Cardiac muscle cell (in vitro differentiated cells and primary cell): ENCODE results near the gene EIF4E3. TPM values are rescaled to one million over a fixed set of nuclear protein-coding genes. Genes with fewer than 3 reads are reported as not detected.

Experiments
- DNase-seq, 2 donors: peaks; one replicate each; pipeline versions ENCODE4 v3.0.0 to v3.0.0-alpha.2; 2010 to 2017; ENCODE audit warnings: low read depth in 1 of 2, low spot score in 1 of 2
- H3K27ac ChIP-seq: fragments of 200-600 bp; sonication (generic); 2 replicates; pipeline ENCODE4 v1.5.1; 2016
- H3K27me3 ChIP-seq: fragments of 200-600 bp; sonication (generic); 2 replicates; pipeline ENCODE4 v1.6.0; 2016; ENCODE audit warnings: control low read depth
- H3K36me3 ChIP-seq: fragments of 200-600 bp; sonication (generic); 2 replicates; pipeline ENCODE4 v1.5.1; 2016; ENCODE audit warnings: control low read depth
- H3K4me1 ChIP-seq: fragments of 200-600 bp; sonication (generic); 2 replicates; pipeline ENCODE4 v1.8.1; 2017; ENCODE audit warnings: low read depth, mild to moderate bottlenecking, mixed run types
- H3K4me3 ChIP-seq: fragments of 200-600 bp; sonication (generic); 2 replicates; pipeline ENCODE4 v1.5.1; 2016; ENCODE audit warnings: mild to moderate bottlenecking
- H3K9me3 ChIP-seq: fragments of 200-600 bp; sonication (generic); 2 replicates; pipeline ENCODE4 v1.5.1; 2017; ENCODE audit warnings: low read depth, mild to moderate bottlenecking, control low read depth
- CTCF ChIP-seq: IDR thresholded peaks from 2 replicates; pipeline ENCODE4 v1.5.1; 2012; ENCODE audit warnings: low read depth, mild to moderate bottlenecking, low read length
- polyA plus RNA-seq: library from polyadenylated mRNA; unstranded; fragments of >200 nt; fragmentation: Nextera tagmentation; extraction: Ambion mirVana; gene quantifications from 2 replicates; pipeline ENCODE4 v1.2.1, GENCODE V29; 2016
- total RNA-seq: library from RNA; depleted of rRNA; stranded (reverse); fragments of >200 nt; gene quantifications from 2 replicates; pipeline ENCODE4 v1.2.3, GENCODE V29; 2016

Gene EIF4E3
- total and polyA plus RNA-seq, 2 experiments from 2014 or later = 4.3 to 10.5 TPM

- H3K27me3 ChIP-seq = no peaks in the 10 kb centered on the region
- DNase-seq = peak in 1 of 2 donors; percentile 10
- TF ChIP-seq CTCF = no peak
- H3K4me3 ChIP-seq = no peak overlapping the region
- no peaks in the 10 kb centered on the region for H3K36me3 ChIP-seq
- no peaks in the 10 kb centered on the region for H3K9me3 ChIP-seq
- no peak overlapping the region for H3K27ac ChIP-seq
- no peaks in the 10 kb centered on the region for H3K4me1 ChIP-seq
Measured at GRCh38 chr3:71704915-71705314, 20.3 kb downstream of the EIF4E3 start.

- H3K9me3 ChIP-seq = no peaks in the 10 kb centered on the region
- no peaks in the 10 kb centered on the region for H3K4me1 ChIP-seq
- no peaks in the 10 kb centered on the region for H3K27me3 ChIP-seq
- no peak for DNase-seq
- H3K36me3 ChIP-seq = no peaks in the 10 kb centered on the region
- TF ChIP-seq CTCF = no peak
- H3K27ac ChIP-seq = no peak overlapping the region
- no peak overlapping the region for H3K4me3 ChIP-seq
Measured at GRCh38 chr3:71703797-71704196, 21.4 kb downstream of the EIF4E3 start.

- H3K27ac ChIP-seq = no peak overlapping the region
- no peaks in the 10 kb centered on the region for H3K27me3 ChIP-seq
- no peaks in the 10 kb centered on the region for H3K4me1 ChIP-seq
- no peak overlapping the region for H3K4me3 ChIP-seq
- no peaks in the 10 kb centered on the region for H3K9me3 ChIP-seq
- H3K36me3 ChIP-seq = no peaks in the 10 kb centered on the region
- DNase-seq = no peak
- TF ChIP-seq CTCF = no peak
Measured at GRCh38 chr3:71702131-71703024, 22.8 kb downstream of the EIF4E3 start.

- Histone ChIP-seq H3K4me1 (no peaks in the 10 kb centered on the region), H3K9me3 (no peaks in the 10 kb centered on the region), H3K4me3 (no peak overlapping the region), H3K27ac (no peak overlapping the region), H3K36me3 (no peaks in the 10 kb centered on the region), H3K27me3 (no peaks in the 10 kb centered on the region)
- no peak for TF ChIP-seq CTCF
- DNase-seq = no peak
Measured at GRCh38 chr3:71701251-71701762, 23.9 kb downstream of the EIF4E3 start.

GRCh38 chr3:71695000-71695482 lies 30.2 kb downstream of the EIF4E3 start:
- TF ChIP-seq CTCF = no peak
- no peaks in the 10 kb centered on the region for H3K4me1 ChIP-seq
- no peaks in the 10 kb centered on the region for H3K36me3 ChIP-seq
- H3K27me3 ChIP-seq = no peaks in the 10 kb centered on the region
- no peak overlapping the region for H3K4me3 ChIP-seq
- no peak overlapping the region for H3K27ac ChIP-seq
- DNase-seq = no peak
- no peaks in the 10 kb centered on the region for H3K9me3 ChIP-seq
